ENCODE results near the gene MYH1.

GRCh38 chr17:10556301-10557005 is 38.1 kb upstream of the MYH1 start:
- no peak for TF ChIP-seq CTCF (IDR thresholded peaks at IDR 0.05)
- no peak for TF ChIP-seq POLR2A (IDR thresholded peaks at IDR 0.05)
- TF ChIP-seq EP300 (IDR thresholded peaks at IDR 0.05): no peak
